HG03097 (cell line): ENCODE results near the gene ITK.
A peak's percentile ranks its signal among the peaks of the same experiment; 100 is the strongest.

Experiments
- ATAC-seq: cut with Tn5 transposase; IDR thresholded peaks from one replicate; pipeline ENCODE4 v1.9.1; 2021; ENCODE audit not compliant: unreplicated experiment, low FRiP score

ITK gene

DNA sequence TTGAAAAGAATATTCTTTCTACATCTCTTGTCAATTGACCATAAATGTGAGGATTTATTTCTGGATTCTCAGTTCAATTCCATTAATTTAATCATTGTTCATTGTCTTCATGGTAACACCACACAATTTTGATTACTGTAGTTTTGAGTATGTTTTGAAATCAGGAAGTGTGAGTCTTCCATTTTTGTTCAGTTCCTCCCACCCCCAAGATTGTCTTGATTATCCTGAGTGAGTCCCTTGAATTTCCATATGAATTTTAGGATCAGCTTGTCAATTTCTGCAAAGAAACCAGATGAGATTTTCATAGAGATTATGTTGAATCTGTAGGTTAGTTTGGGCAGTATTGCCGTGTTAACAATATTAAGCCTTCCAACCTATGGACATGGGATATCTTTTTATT, 94.8 kb downstream of the ITK start:
- ATAC-seq = no peak

DNA sequence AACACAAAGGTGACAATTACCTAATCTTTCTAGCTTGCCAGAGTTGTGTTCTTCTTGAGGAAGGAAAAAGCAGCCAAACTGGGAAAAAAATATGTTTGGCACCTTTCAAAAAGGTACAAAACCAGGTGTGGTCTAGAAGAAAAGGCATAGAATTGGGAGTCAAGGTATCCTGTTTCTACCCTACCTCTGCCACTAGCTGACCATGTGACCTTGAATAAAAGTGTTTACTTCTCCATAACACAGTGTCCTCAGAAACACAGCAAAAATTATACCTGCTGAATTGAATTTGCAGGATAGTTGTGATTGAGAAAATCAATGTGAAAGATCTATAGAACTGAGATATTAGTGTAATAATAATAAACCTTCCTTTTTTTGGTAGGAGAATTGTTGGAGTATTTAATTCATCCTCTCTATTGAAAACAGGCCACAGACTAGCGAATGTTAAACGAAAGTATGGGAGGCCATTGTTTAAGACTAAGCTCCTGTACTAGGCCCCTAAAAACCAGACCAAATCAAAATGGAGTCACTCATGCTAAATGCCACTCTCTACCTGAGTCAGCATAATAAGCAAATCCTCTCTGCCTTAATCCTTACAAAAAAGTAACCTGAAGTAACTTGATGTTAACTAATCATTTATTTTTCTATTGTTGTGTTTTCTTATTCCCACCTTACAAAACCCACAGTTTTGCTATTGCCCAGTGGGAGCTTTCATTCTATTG, 97.8 kb downstream of the ITK start:
- ATAC-seq = no peak

GRCh38 chr5:157279605-157280239, 99.1 kb downstream of the ITK start:
- ATAC-seq = no peak

GRCh38 chr5:157280927-157281326, 100.3 kb downstream of the ITK start:
- ATAC-seq = no peak

DNA sequence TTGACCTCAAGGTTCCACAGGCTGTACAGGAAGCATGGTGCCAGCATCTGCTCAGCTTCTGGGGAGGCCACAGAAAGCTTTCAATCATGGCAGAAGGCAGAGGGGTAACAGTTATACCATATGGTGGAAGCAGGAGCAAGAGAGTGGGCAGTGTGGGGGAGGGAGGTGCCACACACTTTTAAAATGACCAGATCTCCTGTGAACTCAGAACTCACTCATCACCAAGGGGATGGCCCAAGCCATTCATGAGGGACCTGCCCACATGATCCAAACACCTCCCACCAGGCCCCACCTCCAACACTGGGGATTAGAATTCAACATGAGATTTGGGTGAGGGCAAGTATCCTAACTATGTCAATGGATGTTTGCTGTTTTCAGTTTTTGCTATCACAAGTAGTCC, 101.5 kb downstream of the ITK start:
- no peak for ATAC-seq

GRCh38 chr5:157283434-157283833, 102.8 kb downstream of the ITK start:
- ATAC-seq = peak; percentile 97

- no peak for ATAC-seq
These were observed 104.0 kb downstream of the ITK start for GRCh38 chr5:157284458-157285212.

- ATAC-seq = no peak
These were observed 104.8 kb downstream of the ITK start for GRCh38 chr5:157285310-157286035.

GRCh38 chr5:157286761-157287211, 106.1 kb downstream of the ITK start:
- no peak for ATAC-seq

- no peak for ATAC-seq
These were observed 107.9 kb downstream of the ITK start for GRCh38 chr5:157288405-157289163.

- no peak for ATAC-seq
These were observed 108.7 kb downstream of the ITK start for GRCh38 chr5:157289164-157289819.

DNA sequence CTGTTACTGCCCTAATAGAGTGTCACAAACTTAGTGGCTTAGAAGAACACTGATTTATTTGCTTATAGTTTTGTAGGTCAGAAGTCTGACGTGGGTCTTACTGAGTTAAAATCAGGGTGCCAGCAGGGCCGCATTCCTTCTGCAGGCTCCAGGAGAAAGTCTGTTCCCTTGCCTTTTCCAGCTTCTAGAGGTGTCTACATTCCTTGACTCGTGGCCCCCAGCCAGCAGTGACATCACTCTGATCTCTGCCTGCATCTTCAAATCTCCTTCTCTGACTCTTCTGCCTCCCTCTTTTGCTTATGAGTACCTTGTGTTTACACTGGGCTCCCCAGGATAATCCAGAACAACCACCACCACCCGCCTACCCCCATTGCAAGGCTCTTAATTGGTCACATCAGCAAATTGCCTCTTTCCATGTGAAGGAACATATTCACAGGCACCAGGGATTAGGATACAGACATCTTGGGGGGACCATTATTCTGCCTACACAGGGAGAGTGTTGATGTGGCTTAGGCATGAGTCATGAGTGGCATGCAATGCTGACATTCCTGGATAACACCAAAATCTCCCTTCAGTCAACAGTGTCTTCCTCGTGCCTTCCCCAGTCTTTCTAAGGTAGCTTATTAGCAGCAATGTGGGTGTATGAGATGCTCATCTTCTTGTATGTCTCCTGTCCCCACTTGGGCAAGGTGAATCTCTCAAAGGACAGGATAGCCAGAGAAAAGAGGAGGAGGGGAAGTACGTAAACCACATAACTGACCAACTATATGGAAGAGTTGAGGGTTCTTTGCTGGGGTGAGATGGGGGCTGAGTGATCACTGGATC, 109.7 kb downstream of the ITK start:
- no peak for ATAC-seq

GRCh38 chr5:157290981-157291711, 110.5 kb downstream of the ITK start:
- ATAC-seq = peak; percentile 71

DNA sequence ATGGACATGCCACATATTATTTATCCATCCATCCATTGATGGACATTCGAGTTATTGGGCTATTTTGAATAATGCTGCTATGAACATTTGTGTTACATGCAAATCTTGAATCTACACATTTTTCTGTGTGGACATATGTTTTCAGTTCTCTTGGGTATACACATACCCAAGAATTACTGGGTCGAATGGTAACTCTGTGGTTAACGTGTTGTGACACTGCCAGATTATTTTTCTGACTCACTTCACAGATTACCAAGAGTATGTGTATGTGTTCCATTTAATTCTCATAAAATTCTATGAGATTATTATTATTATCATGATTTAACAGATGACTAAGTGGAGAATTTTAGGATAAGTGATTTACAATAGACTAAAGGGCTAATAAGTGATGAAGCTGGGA, 112.0 kb downstream of the ITK start:
- no peak for ATAC-seq

DNA sequence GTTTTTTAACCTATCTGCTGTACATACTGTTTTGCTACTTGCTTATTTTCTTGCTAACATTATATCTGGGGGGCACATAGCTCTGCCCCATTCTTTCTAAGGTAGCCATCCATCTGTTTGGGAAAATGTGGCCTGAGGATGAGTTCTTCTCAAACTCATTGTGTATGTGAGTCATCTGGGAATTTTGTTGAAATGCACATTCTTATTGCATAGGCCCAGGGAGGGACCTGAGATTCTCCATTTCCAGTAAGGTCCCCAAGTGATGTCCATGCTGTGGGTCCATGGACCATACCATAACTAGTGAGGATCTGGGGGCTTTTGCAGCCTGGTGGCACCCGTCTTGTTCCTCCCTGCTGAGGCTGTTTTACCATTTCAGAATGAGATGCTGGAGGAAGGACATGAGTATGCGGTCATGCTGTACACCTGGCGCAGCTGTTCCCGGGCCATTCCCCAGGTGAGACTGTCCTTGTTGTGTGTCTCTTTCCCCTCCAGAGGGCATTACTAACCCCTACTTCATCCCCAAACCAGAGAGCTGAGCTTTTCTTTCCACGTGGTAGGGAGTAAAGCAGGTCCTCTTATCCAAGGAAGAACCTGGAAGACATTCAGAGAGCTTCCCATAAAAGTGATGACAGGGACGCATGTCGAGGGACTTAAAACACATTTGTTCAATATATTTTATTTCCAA, 113.9 kb downstream of the ITK start:
- no peak for ATAC-seq

DNA sequence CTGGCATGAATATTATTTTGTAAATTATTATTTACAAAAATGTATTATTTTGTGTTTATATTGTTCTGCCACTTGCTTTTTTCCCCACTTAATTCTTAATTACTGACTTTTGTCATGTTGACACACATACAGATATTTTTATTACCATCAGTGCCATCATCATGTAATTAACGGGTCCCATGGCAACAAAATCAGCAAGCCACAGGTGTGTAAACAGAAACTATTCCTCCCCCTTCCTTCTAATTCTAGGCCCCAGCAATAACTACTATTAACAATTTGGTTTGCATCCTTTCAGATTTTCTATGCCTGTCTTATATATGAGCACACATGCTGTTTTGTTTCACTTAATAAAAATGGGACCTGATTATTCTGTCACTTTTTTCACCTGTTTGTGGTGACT, 114.6 kb downstream of the ITK start:
- ATAC-seq = no peak

GRCh38 chr5:157300564-157300963, 119.9 kb downstream of the ITK start:
- ATAC-seq = no peak

- no peak for ATAC-seq
These were observed 120.4 kb downstream of the ITK start for GRCh38 chr5:157301066-157301465.
